ENCODE data around the gene ADGRD1.

- TF ChIP-seq, protein P1, sequence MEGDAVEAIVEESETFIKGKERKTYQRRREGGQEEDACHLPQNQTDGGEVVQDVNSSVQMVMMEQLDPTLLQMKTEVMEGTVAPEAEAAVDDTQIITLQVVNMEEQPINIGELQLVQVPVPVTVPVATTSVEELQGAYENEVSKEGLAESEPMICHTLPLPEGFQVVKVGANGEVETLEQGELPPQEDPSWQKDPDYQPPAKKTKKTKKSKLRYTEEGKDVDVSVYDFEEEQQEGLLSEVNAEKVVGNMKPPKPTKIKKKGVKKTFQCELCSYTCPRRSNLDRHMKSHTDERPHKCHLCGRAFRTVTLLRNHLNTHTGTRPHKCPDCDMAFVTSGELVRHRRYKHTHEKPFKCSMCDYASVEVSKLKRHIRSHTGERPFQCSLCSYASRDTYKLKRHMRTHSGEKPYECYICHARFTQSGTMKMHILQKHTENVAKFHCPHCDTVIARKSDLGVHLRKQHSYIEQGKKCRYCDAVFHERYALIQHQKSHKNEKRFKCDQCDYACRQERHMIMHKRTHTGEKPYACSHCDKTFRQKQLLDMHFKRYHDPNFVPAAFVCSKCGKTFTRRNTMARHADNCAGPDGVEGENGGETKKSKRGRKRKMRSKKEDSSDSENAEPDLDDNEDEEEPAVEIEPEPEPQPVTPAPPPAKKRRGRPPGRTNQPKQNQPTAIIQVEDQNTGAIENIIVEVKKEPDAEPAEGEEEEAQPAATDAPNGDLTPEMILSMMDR (IDR thresholded peaks at IDR 0.05; ENCODE audit: low read length): no peak
- TF ChIP-seq EZH2 (IDR thresholded peaks at IDR 0.05; ENCODE audit: borderline replicate concordance, low read length): no peak
These were observed 103.6 kb downstream of the ADGRD1 start for GRCh38 chr12:131057211-131057721.

Measured in OCI-LY1 (cell line).